HG03280 (cell line): Measurements from ENCODE around the gene TMEM131L.
A peak's percentile ranks its signal among the peaks of the same experiment; 100 is the strongest.

Experiments
- ATAC-seq: cut with Tn5 transposase; IDR thresholded peaks from one replicate; pipeline ENCODE4 v1.9.1; 2021; ENCODE audit warnings: mild to moderate bottlenecking, moderate library complexity; ENCODE audit not compliant: unreplicated experiment

The TMEM131L gene

GRCh38 chr4:153611679-153612078, 145.5 kb downstream of the TMEM131L start:
- no peak for ATAC-seq

DNA sequence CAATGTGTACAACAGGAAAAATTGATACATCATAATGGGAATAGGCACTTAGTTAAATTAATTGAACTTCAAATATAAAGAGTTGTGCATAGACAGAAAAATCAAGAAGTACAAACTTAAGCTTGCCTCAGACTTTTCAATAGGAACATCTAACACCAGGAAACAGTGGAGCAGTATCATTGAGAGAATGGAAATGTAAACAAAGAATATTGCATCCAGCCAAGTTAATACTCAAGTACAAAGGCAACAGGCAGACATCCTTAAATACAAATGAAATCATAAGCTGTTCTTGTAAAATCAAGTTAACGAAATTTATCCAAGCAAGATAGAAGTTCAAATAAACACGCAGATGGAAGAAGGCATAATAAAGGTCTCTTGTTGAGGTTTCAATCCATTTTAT, 146.7 kb downstream of the TMEM131L start:
- ATAC-seq: no peak

DNA sequence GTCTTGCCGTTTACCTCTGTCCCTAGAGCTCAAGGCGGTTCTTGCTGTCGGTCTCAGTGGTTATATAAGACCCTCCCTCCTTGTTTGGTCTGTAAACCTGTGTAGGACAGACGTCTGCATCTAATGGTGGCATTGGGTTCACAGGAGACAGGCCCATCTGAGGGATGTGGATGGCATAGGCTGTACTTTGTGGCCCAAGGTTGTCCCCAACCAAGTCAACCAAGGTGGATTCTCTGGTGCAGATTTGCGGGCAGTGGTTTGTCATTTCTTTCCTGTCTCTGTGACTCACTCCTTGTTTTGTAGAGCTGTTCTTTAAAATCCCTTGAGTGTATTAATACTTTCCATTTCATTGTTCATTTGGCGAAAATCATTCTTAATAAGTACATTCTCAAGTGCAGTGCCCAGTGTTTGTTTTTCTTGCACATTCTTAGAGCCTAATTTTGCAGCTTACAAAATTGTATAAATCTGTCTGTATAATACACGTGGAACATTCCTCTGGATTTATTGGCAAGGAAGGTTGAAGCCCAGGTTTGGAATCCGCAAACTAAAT, 149.9 kb downstream of the TMEM131L start:
- ATAC-seq: no peak

DNA sequence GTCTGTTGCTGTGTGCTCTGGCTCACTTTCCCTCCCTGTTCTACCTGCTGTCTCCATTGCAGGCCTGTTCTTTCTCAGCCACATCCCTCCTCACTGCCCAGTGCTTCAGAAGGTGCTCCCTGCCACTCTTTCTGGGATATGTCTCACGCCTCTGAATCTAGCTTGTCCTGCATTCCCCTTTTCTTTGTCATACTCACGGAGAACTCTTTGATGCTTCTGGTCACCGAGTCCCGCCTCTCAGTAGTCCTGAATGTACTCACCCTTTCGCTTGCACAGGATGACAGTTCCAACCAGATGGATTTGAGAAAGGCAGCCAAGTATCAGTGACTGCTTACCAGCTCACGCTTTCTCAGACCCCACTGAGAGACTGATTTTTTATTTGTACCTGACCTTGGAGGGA, 152.7 kb downstream of the TMEM131L start:
- no peak for ATAC-seq

- no peak for ATAC-seq
These were observed 153.7 kb downstream of the TMEM131L start for GRCh38 chr4:153619811-153620210.

DNA sequence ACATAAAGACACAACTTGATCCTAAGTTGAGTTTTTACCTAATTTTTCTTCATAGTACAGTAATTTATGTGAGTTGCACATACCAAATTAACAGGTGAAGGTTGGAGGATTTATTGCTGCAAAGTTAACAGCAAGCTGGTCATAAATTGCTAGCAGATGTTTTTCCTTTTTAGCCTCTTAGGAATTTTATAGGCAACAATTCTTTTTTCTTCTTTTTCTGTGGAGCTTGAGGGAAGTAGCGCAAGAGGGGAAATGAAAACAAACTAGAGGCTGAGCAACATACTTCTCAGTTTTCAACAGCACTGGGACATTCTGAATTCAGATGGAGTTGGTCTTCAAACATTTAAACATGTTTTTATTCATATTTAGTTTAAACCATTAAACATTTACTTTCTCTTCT, 154.2 kb downstream of the TMEM131L start:
- no peak for ATAC-seq

DNA sequence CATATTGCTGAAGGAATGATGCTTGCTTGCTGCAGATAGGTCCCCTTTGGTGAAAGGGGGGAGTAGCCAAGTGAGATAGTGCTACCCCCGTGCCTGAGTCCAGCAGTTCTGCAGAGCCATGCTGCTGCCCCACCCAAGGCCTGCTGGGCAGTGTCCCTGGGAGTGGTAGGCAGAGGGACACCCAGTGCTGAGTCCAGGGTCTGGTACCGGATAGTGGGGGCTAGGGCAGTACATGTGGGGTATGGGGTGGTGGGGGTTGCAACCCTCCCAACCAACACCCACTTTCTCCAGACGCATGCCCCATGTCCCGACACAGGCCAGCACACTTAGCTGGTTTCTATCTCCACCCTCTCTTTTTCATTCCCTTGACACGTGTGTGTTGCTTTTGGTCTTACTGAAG, 155.9 kb downstream of the TMEM131L start:
- no peak for ATAC-seq

- ATAC-seq: no peak
These were observed 156.6 kb downstream of the TMEM131L start for GRCh38 chr4:153622778-153623240.

- no peak for ATAC-seq
These were observed 157.3 kb downstream of the TMEM131L start for GRCh38 chr4:153623491-153623890.

DNA sequence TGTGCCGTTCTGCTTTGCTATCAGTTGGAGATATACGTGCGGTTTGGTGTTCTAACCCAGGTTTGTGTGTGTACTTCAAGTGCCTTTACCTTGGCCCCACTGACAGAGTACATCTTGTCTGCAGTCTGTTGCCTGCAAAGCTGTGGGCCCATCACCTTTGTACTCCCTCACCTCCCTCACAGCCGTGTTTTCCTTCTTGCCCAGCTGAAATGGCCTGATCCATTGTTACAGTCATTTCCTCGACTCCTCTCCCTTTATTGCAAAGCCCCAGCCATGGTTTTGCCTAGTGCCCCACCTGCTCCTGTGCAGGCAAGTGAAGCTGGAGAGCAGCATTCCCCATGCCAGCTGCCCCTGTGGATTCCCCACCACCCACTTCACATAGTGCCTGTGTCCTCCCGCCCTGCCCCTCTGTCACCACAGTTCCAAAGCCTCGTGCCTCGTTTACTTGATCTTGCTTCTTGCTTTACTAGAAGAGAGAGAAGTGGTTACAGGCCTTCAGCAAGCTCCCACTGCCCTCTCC, 162.7 kb downstream of the TMEM131L start:
- ATAC-seq: no peak

DNA sequence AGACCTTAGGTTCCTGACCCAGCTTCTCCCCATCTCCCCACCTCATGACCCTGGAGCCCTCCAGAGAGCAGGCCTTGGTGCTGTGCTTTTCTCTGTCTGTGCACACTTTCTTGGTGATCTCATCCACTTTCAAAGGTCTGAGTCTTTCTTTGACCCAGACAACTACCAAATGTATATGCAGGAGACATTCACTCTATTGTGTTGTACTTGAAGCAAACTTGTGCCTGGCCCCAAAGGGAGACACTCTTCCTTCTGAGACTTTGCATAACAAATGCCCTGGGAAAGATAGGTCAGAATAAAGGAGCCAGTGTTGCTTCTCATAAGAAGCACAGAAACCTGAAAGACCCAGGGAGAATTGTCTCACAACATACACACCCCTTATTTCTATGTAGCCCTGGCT, 163.6 kb downstream of the TMEM131L start:
- no peak for ATAC-seq

DNA sequence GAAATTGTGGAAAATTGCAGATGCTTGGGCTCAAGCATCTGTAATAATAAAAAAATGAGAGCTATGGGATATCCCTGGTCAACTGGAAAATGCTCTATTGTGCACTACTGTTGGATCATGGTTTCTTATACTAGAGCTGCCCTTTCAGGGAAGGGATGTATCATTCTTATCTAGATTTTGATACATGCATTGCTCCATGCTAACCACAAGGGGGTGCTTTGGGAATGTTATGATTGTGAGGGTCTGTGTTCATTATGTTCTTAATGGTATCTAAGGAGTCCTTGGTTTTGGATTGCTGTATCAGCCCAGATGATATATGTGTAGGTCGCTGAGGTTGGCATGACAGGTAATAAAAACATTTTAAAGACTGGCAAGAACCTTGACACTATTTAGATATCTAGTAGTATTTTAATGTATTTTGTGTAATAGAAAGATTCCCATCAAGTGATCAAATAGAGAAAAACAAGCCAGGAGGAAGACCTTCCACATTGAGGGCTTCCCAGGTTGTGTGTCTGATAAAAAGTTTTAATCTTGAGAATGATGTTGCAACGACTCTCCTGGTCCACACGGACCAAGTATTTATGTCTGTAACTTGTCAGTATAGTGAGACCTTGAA, 168.7 kb downstream of the TMEM131L start:
- no peak for ATAC-seq

- ATAC-seq: no peak
These were observed 169.7 kb downstream of the TMEM131L start for GRCh38 chr4:153635846-153636245.

- ATAC-seq: no peak
These were observed 171.0 kb downstream of the TMEM131L start for GRCh38 chr4:153637201-153637600.

GRCh38 chr4:153638011-153638410, 171.9 kb downstream of the TMEM131L start:
- ATAC-seq: no peak

DNA sequence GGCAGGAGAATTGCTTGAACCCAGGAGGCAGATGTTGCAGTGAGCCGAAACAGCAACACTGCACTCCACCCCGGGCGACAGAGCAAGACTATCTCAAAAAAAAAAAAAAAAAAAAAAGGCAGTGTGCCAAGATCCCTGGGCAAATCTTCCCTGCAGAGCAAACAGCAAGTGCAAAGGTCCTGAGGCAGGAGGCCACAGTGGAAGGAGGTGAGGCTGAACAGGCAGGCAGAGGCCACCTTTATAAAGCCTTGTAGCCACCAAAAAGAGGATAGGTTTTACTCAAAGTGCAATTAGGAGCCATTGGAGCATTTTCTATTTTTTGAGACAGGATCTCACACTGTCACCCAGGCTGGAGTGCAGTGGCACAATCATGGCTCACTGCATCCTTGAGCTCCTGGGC, 172.8 kb downstream of the TMEM131L start:
- no peak for ATAC-seq

GRCh38 chr4:153639833-153640802, 174.0 kb downstream of the TMEM131L start:
- no peak for ATAC-seq

- no peak for ATAC-seq
These were observed 175.4 kb downstream of the TMEM131L start for GRCh38 chr4:153641532-153641931.

DNA sequence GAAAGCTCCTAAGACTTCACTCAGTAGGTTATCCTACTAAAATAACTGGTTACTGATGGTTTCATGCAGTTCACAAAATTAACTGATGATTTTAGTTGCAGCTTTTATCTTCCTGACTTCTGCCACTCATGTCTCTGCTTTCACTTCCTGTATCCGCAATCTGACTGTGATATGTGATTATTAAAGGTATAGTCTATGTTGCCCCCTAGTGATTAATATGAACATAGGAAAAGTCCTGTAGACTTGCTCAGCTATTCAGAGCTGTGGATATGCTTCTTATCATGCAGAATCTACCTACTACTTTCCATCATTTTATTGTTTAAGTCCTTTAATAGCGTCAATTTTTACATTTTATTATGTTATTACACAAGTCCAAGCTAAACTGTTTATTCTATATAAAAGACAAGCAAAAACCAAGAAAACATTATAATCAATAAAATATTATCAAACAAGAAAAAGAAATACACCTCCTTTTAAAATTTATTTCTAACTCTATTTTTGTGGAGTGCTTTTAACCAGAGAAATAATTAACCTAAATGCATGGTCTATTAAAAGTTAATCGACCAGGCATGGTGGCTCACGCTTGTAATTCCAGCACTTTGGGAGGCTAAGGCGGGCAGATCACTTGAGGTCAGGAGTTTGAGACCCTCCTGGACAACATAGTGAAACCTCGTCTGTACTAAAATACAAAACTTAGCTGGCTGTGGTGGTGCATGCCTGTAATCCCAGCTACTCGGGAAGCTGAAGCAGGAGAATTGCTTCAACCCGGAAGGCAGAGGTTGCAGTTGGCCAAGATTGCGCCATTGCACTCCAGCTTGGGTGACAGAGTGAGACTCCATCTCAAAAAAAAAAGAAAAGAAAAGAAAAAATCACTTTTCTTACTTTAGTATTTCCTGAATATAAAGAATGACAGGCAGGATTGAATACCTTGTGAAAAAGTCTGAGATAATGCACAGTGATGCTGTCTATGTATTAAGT, 177.5 kb downstream of the TMEM131L start:
- ATAC-seq: peak; percentile 82

DNA sequence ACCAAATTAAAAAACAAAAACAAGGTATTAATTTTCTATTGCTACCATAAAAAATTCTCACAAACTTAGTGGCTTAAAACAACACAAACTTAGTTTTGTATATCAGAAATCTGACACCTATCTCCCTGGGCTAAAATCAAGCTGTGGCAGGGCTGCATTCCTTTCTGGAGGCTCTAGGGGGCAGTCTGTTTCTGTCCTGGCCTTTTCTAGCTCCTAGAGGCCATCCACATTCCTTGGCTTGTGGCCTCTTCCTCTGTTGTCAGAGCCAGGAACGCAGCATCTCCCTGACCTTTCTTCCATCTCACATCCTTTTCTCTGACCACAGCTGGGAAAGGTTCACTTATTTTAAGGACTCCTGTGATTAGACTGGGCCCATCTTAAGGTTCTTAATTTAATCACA, 179.0 kb downstream of the TMEM131L start:
- no peak for ATAC-seq
